DOHH2 (cell line): Measurements from ENCODE around the gene CFAP210.

Source experiments
- H3F3A ChIP-seq: fragments of 200-600 bp; sonication (generic), shearing (Covaris generic); 2 replicates; pipeline ENCODE4 v1.6.0; 2016; ENCODE audit warnings: antibody characterized with exemption, mild to moderate bottlenecking; ENCODE audit not compliant: control insufficient read depth, insufficient read depth
- H3K27ac ChIP-seq: fragments of 200-600 bp; sonication (generic); 2 replicates; pipeline ENCODE4 v1.5.1; 2014; ENCODE audit warnings: low read depth, mild to moderate bottlenecking, low read length, moderate library complexity
- H3K27me3 ChIP-seq: fragments of 200-600 bp; sonication (generic); 2 replicates; pipeline ENCODE4 v1.6.1; 2014; ENCODE audit warnings: mild to moderate bottlenecking, low read length, mixed read lengths; ENCODE audit not compliant: control insufficient read depth
- H3K36me3 ChIP-seq: fragments of 200-600 bp; sonication (generic); 2 replicates; pipeline ENCODE4 v1.6.1; 2014; ENCODE audit warnings: mild to moderate bottlenecking, low read length, moderate library complexity, mixed read lengths; ENCODE audit not compliant: control insufficient read depth
- H3K4me1 ChIP-seq: fragments of 200-600 bp; sonication (generic); 2 replicates; pipeline ENCODE4 v1.6.1; 2014; ENCODE audit warnings: mild to moderate bottlenecking, low read length, mixed read lengths; ENCODE audit not compliant: control insufficient read depth
- H3K4me2 ChIP-seq: fragments of 200-600 bp; sonication (generic); 2 replicates; pipeline ENCODE4 v1.6.0; 2014; ENCODE audit warnings: mild to moderate bottlenecking, low read length, moderate library complexity
- H3K4me3 ChIP-seq: fragments of 200-600 bp; sonication (generic); 2 replicates; pipeline ENCODE4 v1.5.1; 2014; ENCODE audit warnings: mild to moderate bottlenecking, low read length, mixed read lengths
- H3K79me2 ChIP-seq: fragments of 200-600 bp; sonication (generic); 2 replicates; pipeline ENCODE4 v1.6.1; 2014; ENCODE audit warnings: mild to moderate bottlenecking, low read length, mixed read lengths; ENCODE audit not compliant: control insufficient read depth
- H3K9me2 ChIP-seq: fragments of 200-600 bp; sonication (generic); replicated peaks from 2 replicates; pipeline ENCODE4 v1.6.1; 2014; ENCODE audit warnings: mild to moderate bottlenecking, low read length, mixed read lengths; ENCODE audit not compliant: control insufficient read depth
- H3K9me3 ChIP-seq: fragments of 200-600 bp; sonication (generic); 2 replicates; pipeline ENCODE4 v1.6.1; 2014; ENCODE audit warnings: antibody characterized with exemption, low read length, mixed read lengths; ENCODE audit not compliant: control insufficient read depth, insufficient read depth
- H4K20me1 ChIP-seq: fragments of 200-600 bp; sonication (generic); 2 replicates; pipeline ENCODE4 v1.6.0; 2014; ENCODE audit warnings: low read depth, mild to moderate bottlenecking, antibody characterized with exemption, low read length, moderate library complexity; ENCODE audit not compliant: control insufficient read depth, insufficient read depth
- EZH2phosphoT487 ChIP-seq: fragments of 200-600 bp; sonication (generic); IDR thresholded peaks from 2 replicates; pipeline ENCODE4 v1.6.1; 2017; ENCODE audit warnings: borderline replicate concordance, mild to moderate bottlenecking, antibody characterized with exemption, low read length, moderate library complexity, mixed read lengths
- TF ChIP-seq, protein P1 (sequence below): fragments of 200-600 bp; sonication (generic); IDR thresholded peaks from one replicate; pipeline ENCODE4 v1.5.1; 2014; ENCODE audit warnings: antibody characterized with exemption, mild to moderate bottlenecking, low read depth, low read length; ENCODE audit not compliant: poor library complexity, severe bottlenecking

The CFAP210 gene

GRCh38 chr2:169659320-169659719 lies 34.9 kb downstream of the CFAP210 start:
- Histone ChIP-seq H3K4me1 (peaks cover 12% of the 10 kb centered on the region), H4K20me1 (no peaks in the 10 kb centered on the region), H3K4me3 (no peak overlapping the region), H3K9me3 (no peaks in the 10 kb centered on the region), H3K9me2 (no peaks in the 10 kb centered on the region), H3K27me3 (no peaks in the 10 kb centered on the region), H3K4me2 (no peak overlapping the region), H3K36me3 (no peaks in the 10 kb centered on the region), H3K27ac (no peak overlapping the region), H3F3A (no peaks in the 10 kb centered on the region), H3K79me2 (no peaks in the 10 kb centered on the region)
- TF ChIP-seq, protein P1, sequence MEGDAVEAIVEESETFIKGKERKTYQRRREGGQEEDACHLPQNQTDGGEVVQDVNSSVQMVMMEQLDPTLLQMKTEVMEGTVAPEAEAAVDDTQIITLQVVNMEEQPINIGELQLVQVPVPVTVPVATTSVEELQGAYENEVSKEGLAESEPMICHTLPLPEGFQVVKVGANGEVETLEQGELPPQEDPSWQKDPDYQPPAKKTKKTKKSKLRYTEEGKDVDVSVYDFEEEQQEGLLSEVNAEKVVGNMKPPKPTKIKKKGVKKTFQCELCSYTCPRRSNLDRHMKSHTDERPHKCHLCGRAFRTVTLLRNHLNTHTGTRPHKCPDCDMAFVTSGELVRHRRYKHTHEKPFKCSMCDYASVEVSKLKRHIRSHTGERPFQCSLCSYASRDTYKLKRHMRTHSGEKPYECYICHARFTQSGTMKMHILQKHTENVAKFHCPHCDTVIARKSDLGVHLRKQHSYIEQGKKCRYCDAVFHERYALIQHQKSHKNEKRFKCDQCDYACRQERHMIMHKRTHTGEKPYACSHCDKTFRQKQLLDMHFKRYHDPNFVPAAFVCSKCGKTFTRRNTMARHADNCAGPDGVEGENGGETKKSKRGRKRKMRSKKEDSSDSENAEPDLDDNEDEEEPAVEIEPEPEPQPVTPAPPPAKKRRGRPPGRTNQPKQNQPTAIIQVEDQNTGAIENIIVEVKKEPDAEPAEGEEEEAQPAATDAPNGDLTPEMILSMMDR, result no peak
- TF ChIP-seq EZH2phosphoT487, result no peak

- TF ChIP-seq, protein P1, result no peak
- no peak for TF ChIP-seq EZH2phosphoT487
- no peaks in the 10 kb centered on the region for H4K20me1 ChIP-seq
- no peaks in the 10 kb centered on the region for H3K36me3 ChIP-seq
- H3K27me3 ChIP-seq, result no peaks in the 10 kb centered on the region
- H3K4me1 ChIP-seq, result peaks cover 12% of the 10 kb centered on the region
- H3K9me3 ChIP-seq, result no peaks in the 10 kb centered on the region
- no peaks in the 10 kb centered on the region for H3K79me2 ChIP-seq
- no peak overlapping the region for H3K27ac ChIP-seq
- no peak overlapping the region for H3K4me2 ChIP-seq
- no peaks in the 10 kb centered on the region for H3K9me2 ChIP-seq
- H3K4me3 ChIP-seq, result no peak overlapping the region
- no peaks in the 10 kb centered on the region for H3F3A ChIP-seq
Observed at GRCh38 chr2:169658877-169659276, 35.3 kb downstream of the CFAP210 start.

- no peaks in the 10 kb centered on the region for H3K36me3 ChIP-seq
- TF ChIP-seq, protein P1, result no peak
- TF ChIP-seq EZH2phosphoT487, result no peak
- no peaks in the 10 kb centered on the region for H3F3A ChIP-seq
- H3K4me1 ChIP-seq, result peaks cover 6% of the 10 kb centered on the region
- H3K9me3 ChIP-seq, result no peaks in the 10 kb centered on the region
- H3K27me3 ChIP-seq, result no peaks in the 10 kb centered on the region; the same call in 1 of the 2 replicates
- H4K20me1 ChIP-seq, result no peaks in the 10 kb centered on the region
- H3K79me2 ChIP-seq, result no peaks in the 10 kb centered on the region
- H3K27ac ChIP-seq, result no peak overlapping the region
- H3K4me2 ChIP-seq, result no peak overlapping the region
- H3K9me2 ChIP-seq, result no peaks in the 10 kb centered on the region
- H3K4me3 ChIP-seq, result no peak overlapping the region
Observed at GRCh38 chr2:169656164-169656563, 38.0 kb downstream of the CFAP210 start.
